ENCODE results near the gene L1CAM. TPM values are rescaled to one million over a fixed set of nuclear protein-coding genes. Genes with fewer than 3 reads are reported as not detected.

L1CAM gene
- total and polyA plus RNA-seq, 12 donors: 1.1 to 5.6 (median 2.7) TPM

DNA sequence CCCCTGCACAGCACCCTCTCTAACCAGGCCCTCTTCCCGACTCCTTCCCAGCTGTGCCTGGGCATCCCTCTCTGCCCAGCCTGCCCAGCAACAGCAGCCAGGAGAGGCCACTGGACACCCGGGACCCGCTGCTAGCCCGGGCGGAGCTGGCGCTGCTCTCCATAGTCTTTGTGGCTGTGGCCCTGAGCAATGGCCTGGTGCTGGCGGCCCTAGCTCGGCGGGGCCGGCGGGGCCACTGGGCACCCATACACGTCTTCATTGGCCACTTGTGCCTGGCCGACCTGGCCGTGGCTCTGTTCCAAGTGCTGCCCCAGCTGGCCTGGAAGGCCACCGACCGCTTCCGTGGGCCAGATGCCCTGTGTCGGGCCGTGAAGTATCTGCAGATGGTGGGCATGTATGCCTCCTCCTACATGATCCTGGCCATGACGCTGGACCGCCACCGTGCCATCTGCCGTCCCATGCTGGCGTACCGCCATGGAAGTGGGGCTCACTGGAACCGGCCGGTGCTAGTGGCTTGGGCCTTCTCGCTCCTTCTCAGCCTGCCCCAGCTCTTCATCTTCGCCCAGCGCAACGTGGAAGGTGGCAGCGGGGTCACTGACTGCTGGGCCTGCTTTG lies 19.6 kb upstream of the L1CAM start:
- H3K4me1 ChIP-seq: peaks cover 0 to 31% (median 12%) of the 10 kb centered on the region in 9 donors
- TF ChIP-seq, protein P1, sequence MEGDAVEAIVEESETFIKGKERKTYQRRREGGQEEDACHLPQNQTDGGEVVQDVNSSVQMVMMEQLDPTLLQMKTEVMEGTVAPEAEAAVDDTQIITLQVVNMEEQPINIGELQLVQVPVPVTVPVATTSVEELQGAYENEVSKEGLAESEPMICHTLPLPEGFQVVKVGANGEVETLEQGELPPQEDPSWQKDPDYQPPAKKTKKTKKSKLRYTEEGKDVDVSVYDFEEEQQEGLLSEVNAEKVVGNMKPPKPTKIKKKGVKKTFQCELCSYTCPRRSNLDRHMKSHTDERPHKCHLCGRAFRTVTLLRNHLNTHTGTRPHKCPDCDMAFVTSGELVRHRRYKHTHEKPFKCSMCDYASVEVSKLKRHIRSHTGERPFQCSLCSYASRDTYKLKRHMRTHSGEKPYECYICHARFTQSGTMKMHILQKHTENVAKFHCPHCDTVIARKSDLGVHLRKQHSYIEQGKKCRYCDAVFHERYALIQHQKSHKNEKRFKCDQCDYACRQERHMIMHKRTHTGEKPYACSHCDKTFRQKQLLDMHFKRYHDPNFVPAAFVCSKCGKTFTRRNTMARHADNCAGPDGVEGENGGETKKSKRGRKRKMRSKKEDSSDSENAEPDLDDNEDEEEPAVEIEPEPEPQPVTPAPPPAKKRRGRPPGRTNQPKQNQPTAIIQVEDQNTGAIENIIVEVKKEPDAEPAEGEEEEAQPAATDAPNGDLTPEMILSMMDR (IDR thresholded peaks at IDR 0.05): no peak
- peak overlapping the region in 6 of 10 donors; percentile 55 to 79 (median 72) for H3K27ac ChIP-seq
- peaks cover 0 to 29% (median 0%) of the 10 kb centered on the region in 9 donors for H3K36me3 ChIP-seq
- peak overlapping the region in 9 of 10 donors; percentile 23 to 55 (median 43) for H3K4me3 ChIP-seq
- no peaks in the 10 kb centered on the region for H3K9me3 ChIP-seq
- H3K27me3 ChIP-seq: peaks cover 0 to 45% (median 0%) of the 10 kb centered on the region in 7 donors
- DNase-seq (no peak), ATAC-seq (no peak)
- 71 to 90% methylated on average over 27 to 32 of the region's 32 CpGs for WGBS, 2 donors
- intact Hi-C loops (cut with DNase I): no loop called here

DNA sequence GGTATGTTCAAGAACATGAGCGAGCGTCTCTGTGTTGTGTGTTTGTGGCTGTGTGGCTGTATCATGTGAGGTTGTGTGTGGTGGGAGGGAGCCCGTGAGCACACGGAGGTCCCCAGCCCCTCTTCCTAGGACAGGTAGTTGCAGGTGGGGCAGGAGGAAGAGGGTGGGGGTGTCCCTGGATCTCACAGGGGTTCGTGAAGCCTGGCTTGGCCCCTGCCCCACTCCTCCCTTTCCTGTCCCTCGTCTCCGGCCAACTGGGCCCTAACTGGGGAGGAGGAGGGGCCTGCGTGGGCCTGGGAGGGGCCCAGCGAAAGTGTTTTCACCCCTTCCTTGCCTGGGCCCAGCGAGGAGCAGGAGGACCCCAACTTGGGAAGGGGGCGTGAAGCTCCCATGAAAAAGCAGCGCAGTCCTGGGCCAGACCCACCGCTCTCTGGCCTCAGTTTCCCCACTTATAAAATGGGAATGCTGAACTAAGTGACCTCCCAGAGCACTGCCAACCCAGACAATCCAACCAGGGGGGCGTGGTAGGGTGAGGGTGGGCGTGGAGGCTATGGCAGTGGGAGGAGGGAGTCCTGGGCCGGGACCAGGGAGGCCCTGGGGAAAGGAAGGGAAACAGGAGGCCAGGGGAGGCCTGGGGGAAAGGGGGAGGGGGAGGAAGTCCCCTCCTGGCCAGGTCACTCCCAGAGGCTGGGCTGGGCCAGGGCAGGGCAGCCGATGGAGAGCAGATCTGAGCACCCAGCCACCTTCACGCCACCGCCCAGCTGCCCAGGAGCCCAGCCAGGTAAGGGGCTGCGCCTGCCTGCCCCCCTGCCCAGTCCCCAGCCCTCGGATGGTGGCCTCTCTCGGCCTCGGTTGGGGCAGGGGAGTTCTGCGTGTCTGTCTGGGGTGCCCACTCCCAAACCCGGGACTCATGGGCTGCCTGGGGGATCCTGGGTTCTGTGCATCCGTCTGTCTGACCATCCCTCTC lies 18.3 kb upstream of the L1CAM start, which contains the start of gene AVPR2:
Gene AVPR2 (plus strand): TSS at position 683 of the 967 bp plus-strand sequence. CDS start 473 bp downstream, outside the sequence.
- H3K4me3 ChIP-seq: peak within 1 kb of the TSS; percentile 18 to 55 (median 38)
- WGBS, 2 donors: 36 to 59% methylated on average over 17 to 24 of the region's 26 CpGs

DNA sequence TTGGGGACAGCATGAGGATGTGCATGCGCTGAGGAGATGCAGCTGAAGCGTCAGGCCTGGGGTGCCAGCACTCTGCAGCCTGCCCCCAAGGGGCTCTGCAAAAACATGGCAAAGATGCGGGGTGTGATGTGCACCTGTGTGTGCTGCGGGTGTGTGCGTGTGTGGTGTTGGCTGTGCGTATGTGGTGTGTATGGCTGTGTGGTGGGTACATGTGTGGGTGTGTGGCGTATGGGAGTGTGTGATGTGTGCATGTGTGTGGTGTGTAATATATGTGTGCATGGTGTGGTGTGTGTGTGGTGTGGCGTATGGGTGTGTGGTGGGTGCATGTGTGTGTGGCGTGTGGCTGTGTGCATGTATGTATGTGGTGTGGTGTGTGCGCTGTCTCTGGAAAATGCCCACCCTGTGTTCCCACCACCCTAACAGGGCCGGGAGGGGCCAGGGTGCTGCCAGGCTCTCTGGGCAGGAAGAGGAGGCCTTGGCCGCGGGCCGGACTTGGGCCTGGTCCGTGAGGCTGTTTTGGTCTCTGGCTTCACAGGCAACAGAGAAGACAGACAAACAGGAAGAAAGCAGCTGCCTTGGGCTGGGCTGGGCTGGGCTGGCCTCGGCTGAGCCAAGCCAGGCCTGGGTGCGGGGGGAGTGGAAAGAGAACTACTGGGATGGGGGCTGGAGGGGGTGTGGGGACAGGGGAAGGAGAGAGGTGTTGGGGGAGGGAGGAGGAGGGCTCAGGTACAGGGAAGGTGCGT lies 17.4 kb upstream of the L1CAM start:
- intact Hi-C loops (cut with DNase I): no loop called here

More for the DNA sequence above, 18.3 kb upstream of the L1CAM start, which contains the start of gene AVPR2:
- DNase-seq (peak; percentile 40 to 48), ATAC-seq (peak; percentile 7 to 77 (median 70))
- intact Hi-C loops (cut with DNase I): no loop called here
- Histone ChIP-seq H3K27ac (peak within 1 kb of the TSS; percentile 30 to 79 (median 62)), H3K9me3 (no peaks in the 10 kb centered on the region), H3K4me1 (peaks cover 0 to 34% (median 12%) of the 10 kb centered on the region in 9 donors), H3K27me3 (peaks cover 0 to 52% (median 0%) of the 10 kb centered on the region in 7 donors), H3K36me3 (peaks cover 0 to 18% (median 0%) of the 10 kb centered on the region in 9 donors)
- TF ChIP-seq, protein P1 (IDR thresholded peaks at IDR 0.05): no peak

More for the DNA sequence above, 17.4 kb upstream of the L1CAM start:
- H3K27ac ChIP-seq: peak overlapping the region in 8 of 10 donors; percentile 12 to 79 (median 44)
- H3K9me3 ChIP-seq: no peaks in the 10 kb centered on the region
- ATAC-seq (peak; percentile 20 to 59 (median 42)), DNase-seq (peak in 1 of 2 donors; percentile 46)
- H3K27me3 ChIP-seq: peaks cover 0 to 56% (median 0%) of the 10 kb centered on the region in 7 donors
- TF ChIP-seq, protein P1 (IDR thresholded peaks at IDR 0.05): no peak
- peak overlapping the region in 3 of 10 donors; percentile 43 to 55 (median 51) for H3K4me3 ChIP-seq
- peaks cover 0 to 11% (median 0%) of the 10 kb centered on the region in 9 donors for H3K36me3 ChIP-seq
- 57 to 66% methylated on average over 14 to 18 of the region's 18 CpGs for WGBS, 2 donors
- H3K4me1 ChIP-seq: peaks cover 0 to 34% (median 12%) of the 10 kb centered on the region in 9 donors

Measured in heart right ventricle (tissue), 16 donors.